Measurements from ENCODE around the gene FKBP1B.
"Not testable (repeated sequence)": the region's sequence is repeated elsewhere in the genome, so short reads cannot be mapped to it uniquely, and the experiment has no call there.

DNA sequence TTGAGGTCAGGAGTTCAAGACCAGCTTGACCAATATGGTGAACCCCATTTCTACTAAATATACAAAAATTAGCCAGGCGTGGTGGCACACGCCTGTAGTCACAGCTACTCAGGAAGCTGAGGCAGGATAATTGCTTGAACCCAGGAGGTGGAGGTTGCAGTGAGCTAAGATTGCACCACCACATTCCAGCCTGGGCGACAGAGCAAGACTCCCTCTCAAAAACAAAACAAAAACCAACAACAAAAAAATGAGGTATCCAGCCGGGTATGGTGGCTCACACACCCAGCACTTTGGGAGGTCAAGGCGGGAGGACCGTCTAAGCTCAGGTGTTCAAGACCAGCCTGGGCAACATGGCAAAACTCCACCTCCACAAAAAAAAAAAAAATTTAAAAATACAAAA lies 34.6 kb upstream of the FKBP1B start:
- TF ChIP-seq, protein P1, sequence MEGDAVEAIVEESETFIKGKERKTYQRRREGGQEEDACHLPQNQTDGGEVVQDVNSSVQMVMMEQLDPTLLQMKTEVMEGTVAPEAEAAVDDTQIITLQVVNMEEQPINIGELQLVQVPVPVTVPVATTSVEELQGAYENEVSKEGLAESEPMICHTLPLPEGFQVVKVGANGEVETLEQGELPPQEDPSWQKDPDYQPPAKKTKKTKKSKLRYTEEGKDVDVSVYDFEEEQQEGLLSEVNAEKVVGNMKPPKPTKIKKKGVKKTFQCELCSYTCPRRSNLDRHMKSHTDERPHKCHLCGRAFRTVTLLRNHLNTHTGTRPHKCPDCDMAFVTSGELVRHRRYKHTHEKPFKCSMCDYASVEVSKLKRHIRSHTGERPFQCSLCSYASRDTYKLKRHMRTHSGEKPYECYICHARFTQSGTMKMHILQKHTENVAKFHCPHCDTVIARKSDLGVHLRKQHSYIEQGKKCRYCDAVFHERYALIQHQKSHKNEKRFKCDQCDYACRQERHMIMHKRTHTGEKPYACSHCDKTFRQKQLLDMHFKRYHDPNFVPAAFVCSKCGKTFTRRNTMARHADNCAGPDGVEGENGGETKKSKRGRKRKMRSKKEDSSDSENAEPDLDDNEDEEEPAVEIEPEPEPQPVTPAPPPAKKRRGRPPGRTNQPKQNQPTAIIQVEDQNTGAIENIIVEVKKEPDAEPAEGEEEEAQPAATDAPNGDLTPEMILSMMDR (IDR thresholded peaks at IDR 0.05) = not testable (repeated sequence)
- not testable (repeated sequence) for TF ChIP-seq POLR2A (IDR thresholded peaks at IDR 0.05)
